Measurements from ENCODE around the gene PVALB. TPM values are rescaled to one million over a fixed set of nuclear protein-coding genes. Genes with fewer than 3 reads are reported as not detected.

PVALB gene
- total RNA-seq, 1 donor from 2014 or later, result not detected

DNA sequence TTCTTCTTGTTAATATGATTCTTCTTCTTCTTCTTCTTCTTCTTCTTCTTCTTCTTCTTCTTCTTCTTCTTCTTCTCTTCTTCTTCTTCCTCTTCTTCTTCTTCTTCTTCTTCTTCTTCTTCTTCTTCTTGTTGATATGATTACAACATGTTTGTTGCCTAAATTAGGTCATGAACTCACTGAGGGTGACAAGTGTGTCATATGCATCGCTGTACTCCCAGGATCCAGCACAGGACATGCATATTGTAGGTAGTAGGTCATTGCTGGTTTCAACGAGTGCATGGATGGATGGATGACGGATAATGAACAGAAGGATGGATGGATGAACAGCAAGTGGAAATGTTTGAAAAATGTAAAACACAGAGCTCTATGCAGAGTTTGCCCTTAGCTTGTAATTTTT, 14.9 kb upstream of the PVALB start:
- no peak for DNase-seq (ENCODE audit: low spot score)
- peaks cover 5% of the 10 kb centered on the region for H3K36me3 Mint-ChIP-seq (ENCODE audit: low read depth)
- no peak overlapping the region for H3K4me3 Mint-ChIP-seq (ENCODE audit: unreplicated experiment)
- no peaks in the 10 kb centered on the region for H3K9me3 Mint-ChIP-seq (ENCODE audit: low read depth)
- TF ChIP-seq, protein P1, sequence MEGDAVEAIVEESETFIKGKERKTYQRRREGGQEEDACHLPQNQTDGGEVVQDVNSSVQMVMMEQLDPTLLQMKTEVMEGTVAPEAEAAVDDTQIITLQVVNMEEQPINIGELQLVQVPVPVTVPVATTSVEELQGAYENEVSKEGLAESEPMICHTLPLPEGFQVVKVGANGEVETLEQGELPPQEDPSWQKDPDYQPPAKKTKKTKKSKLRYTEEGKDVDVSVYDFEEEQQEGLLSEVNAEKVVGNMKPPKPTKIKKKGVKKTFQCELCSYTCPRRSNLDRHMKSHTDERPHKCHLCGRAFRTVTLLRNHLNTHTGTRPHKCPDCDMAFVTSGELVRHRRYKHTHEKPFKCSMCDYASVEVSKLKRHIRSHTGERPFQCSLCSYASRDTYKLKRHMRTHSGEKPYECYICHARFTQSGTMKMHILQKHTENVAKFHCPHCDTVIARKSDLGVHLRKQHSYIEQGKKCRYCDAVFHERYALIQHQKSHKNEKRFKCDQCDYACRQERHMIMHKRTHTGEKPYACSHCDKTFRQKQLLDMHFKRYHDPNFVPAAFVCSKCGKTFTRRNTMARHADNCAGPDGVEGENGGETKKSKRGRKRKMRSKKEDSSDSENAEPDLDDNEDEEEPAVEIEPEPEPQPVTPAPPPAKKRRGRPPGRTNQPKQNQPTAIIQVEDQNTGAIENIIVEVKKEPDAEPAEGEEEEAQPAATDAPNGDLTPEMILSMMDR (IDR thresholded peaks at IDR 0.05), result no peak
- peaks cover 64% of the 10 kb centered on the region for H3K27me3 Mint-ChIP-seq (ENCODE audit: low read depth)
- no peak overlapping the region for H3K27ac Mint-ChIP-seq (ENCODE audit: unreplicated experiment)
- no peaks in the 10 kb centered on the region for H3K4me1 Mint-ChIP-seq (ENCODE audit: low read depth)

DNA sequence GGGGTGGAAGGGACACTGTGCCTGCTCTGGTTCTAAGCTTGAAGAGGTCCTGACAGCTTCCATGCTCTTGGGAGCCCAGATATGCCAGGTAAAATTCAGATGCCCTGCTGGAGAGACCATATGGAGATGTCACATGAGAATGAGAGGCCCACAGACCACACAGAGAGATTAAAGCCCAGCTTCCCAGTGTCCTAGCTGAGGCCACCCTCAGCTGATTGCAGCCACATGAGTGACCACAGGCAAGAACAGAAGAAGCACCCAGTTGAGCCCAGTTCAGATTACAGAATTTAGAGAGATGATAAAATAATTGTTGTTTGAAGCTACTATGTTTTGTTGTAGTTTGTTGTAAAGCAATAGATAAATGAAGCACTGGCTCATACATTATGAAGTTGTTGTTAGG, 14.4 kb upstream of the PVALB start:
- Mint-ChIP-seq H3K9me3 (ENCODE audit: low read depth) (no peaks in the 10 kb centered on the region), H3K36me3 (ENCODE audit: low read depth) (peaks cover 5% of the 10 kb centered on the region), H3K27ac (ENCODE audit: unreplicated experiment) (no peak overlapping the region), H3K27me3 (ENCODE audit: low read depth) (peaks cover 67% of the 10 kb centered on the region), H3K4me3 (ENCODE audit: unreplicated experiment) (no peak overlapping the region), H3K4me1 (ENCODE audit: low read depth) (no peaks in the 10 kb centered on the region)
- TF ChIP-seq, protein P1 (IDR thresholded peaks at IDR 0.05), result no peak
- DNase-seq (ENCODE audit: low spot score), result no peak

DNA sequence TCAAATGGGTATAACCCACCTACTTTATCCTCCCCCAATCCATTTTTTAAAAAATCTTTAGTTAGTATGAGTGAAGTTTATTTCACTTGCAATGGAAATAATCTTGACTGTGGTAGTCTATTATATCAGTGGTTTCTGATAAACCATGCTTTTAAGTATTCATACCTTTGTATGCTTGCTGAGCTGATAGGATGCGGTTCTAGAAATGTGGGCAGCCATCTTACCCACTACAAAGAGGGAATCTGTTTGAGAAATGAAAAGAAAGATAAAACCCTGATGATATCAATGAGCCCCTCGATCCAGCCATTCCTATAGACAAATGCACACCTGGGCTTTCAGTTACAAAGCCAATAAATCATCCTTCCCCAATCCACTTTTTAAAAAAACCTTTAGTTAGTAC, 13.8 kb upstream of the PVALB start:
- Mint-ChIP-seq H3K4me1 (ENCODE audit: low read depth) (no peaks in the 10 kb centered on the region), H3K36me3 (ENCODE audit: low read depth) (peaks cover 5% of the 10 kb centered on the region), H3K4me3 (ENCODE audit: unreplicated experiment) (no peak overlapping the region), H3K27me3 (ENCODE audit: low read depth) (peaks cover 62% of the 10 kb centered on the region), H3K9me3 (ENCODE audit: low read depth) (no peaks in the 10 kb centered on the region), H3K27ac (ENCODE audit: unreplicated experiment) (no peak overlapping the region)
- TF ChIP-seq, protein P1 (IDR thresholded peaks at IDR 0.05), result no peak
- DNase-seq (ENCODE audit: low spot score), result no peak

DNA sequence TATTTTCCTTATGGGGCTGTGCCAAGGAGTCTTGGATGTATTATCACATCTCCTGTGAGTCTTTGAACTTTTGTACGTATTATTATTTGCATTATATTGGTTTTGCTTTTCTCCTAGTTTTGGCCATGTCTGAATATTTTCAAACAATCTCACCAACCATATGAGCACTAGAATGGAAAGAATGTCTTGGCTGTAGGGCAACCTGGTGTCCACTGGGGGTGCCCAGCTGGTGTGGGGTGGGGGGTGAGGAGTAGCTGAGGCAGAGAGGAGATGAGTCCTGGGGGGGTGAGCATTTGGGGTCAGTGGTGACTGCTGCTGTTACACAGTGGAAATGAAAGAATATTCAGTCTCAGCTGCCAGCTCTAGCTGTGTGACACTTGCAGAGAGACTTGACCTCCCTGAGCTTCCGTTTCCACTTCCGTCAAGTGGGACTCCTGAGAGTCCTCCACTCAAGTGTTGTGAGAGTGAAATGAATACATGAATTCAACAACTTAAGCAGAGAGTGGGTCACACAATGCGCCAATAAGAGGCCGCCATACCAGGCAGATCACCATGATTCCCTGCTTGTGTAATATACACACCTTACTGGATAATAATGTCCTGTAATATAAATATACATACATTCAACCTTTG, 12.7 kb upstream of the PVALB start:
- DNase-seq (ENCODE audit: low spot score), result no peak
- Mint-ChIP-seq H3K4me3 (ENCODE audit: unreplicated experiment) (no peak overlapping the region), H3K4me1 (ENCODE audit: low read depth) (no peaks in the 10 kb centered on the region), H3K27ac (ENCODE audit: unreplicated experiment) (no peak overlapping the region), H3K9me3 (ENCODE audit: low read depth) (no peaks in the 10 kb centered on the region), H3K27me3 (ENCODE audit: low read depth) (peaks cover 57% of the 10 kb centered on the region), H3K36me3 (ENCODE audit: low read depth) (peaks cover 5% of the 10 kb centered on the region)
- TF ChIP-seq, protein P1 (IDR thresholded peaks at IDR 0.05), result peak; percentile 11

DNA sequence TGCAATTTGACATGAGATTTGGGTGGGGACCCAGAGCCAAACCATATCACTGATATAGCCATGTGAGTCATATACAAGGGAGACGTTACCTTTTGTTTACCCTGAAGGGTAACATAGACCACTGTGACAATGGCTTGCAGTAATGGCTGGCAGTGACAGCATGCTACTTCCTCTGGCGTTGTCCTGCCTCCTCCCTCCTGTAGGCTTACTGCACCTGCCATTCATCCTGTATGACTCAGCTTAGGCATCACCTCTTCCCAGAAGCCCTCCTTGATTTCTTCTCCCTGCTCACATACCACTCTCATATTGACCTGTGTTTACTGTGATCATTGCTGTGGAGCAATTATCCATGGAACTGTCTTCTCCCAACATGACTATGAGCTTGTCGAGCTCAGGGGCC, 12.0 kb upstream of the PVALB start:
- TF ChIP-seq, protein P1 (IDR thresholded peaks at IDR 0.05), result no peak
- H3K9me3 Mint-ChIP-seq (ENCODE audit: low read depth), result no peaks in the 10 kb centered on the region
- H3K27ac Mint-ChIP-seq (ENCODE audit: unreplicated experiment), result no peak overlapping the region
- H3K4me3 Mint-ChIP-seq (ENCODE audit: unreplicated experiment), result no peak overlapping the region
- no peaks in the 10 kb centered on the region for H3K4me1 Mint-ChIP-seq (ENCODE audit: low read depth)
- H3K27me3 Mint-ChIP-seq (ENCODE audit: low read depth), result peaks cover 53% of the 10 kb centered on the region
- DNase-seq (ENCODE audit: low spot score), result no peak
- H3K36me3 Mint-ChIP-seq (ENCODE audit: low read depth), result peaks cover 5% of the 10 kb centered on the region

All from chondrocyte (in vitro differentiated cells).